HK-2 (cell line): ENCODE data around the gene MDGA2.
"Not testable (repeated sequence)": the region's sequence is repeated elsewhere in the genome, so short reads cannot be mapped to it uniquely, and the experiment has no call there.

Experiments used
- DNase-seq: peaks from one replicate; pipeline ENCODE4 v3.0.0-alpha.2; 2018; ENCODE audit not compliant: unreplicated experiment

Gene MDGA2

DNA sequence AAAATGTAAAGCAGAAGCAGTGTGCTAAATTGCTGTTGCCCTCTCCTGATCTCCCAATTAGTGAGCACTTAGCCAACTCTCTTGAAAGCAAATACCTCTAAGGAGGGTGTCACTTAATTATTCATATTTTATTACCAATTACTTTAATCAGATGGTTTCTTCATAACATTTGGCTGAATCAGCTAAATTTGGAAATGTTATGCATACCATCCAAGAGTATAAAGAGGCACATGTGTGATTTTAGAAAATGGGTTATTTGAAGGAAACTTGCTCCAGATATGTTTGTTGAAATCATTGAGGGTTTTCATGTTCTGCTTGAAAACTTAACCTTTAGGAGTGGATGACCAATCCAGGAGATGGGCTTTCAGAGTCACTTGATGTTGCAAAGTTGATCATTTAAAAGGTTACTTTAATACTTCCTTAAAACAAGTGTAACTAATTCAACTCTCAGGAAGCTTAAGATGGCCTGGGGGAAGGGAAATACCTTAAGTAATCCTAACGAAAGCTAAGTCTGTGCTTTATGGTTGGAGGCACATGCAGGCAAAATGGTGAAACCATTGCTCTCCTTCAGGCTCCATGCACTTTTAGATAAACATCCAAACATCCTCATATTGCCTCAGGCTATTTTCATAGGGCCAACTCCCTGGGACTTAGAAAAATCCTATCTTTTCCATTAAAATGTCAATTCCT, 434.5 kb downstream of the MDGA2 start:
- no peak for DNase-seq

GRCh38 chr14:47235619-47236018, 439.8 kb downstream of the MDGA2 start:
- no peak for DNase-seq

DNA sequence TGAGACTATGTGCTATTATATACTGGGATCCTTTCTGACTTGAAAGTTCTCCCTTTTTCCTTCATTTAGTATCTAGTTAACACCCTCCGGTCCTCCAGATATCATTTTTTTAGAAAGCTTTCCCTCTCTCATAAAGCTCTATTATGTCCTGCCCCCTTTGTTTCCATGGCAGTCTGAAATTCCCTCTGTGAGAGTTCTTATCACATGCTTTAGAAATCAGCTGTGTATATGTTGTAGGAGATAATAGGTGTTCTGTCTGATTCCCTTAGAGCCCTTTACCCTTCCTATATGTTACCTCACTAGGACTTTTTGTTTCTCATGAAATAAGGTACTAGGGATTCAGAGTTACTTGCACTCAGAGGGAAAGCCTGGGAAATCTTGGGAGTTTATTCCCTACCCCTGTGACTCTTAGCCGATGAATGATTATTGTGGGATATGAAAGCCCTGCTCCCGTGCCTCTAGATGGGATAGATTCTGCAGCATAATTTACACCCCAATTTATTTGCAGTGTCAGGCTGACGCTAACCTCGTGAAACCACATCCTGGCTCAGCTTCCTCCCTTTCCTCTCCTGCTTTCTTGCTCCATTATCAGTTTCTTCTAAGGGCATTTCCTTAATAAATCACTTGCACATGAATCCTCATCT, 448.4 kb downstream of the MDGA2 start:
- DNase-seq: no peak

DNA sequence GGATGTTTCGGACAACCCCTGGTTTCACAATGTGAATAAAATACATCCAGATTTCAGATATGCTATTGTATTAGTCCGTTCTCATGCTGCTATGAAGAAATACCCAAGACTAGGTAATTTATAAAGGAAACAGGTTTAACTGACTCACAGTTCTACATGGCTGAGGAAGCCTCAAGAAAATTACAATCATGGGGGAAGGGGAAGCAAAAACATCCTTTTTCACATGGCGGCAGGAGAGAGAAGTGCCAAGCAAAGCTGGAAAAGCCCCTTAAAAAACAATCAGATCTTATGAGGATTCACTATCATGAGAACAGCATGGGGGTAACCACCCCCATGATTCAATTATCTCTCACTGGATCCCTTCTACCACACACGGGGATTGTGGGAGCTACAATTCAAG, 451.7 kb downstream of the MDGA2 start:
- DNase-seq: no peak

DNA sequence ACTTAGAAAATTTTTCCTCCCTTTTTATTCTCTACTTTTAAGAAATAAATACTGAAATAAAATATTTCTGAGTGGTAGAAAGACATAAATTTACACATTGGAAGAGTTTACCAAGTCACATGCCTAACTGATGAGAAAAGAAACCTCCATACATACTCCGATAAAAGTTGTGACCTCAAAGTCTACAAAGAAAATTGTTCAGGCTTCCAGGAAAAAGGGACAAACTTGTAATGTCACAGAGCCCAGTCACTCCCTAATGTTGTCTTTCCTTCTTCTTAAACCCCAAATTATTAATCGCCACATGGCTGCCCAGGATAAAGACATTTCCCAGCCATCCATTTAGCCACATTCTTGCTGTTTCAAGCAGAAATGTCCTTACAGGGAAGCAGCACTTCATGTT, 455.3 kb downstream of the MDGA2 start:
- no peak for DNase-seq

- no peak for DNase-seq
Observed at GRCh38 chr14:47211263-47211662, 464.1 kb downstream of the MDGA2 start.

- DNase-seq: no peak
Observed at GRCh38 chr14:47210099-47210498, 465.3 kb downstream of the MDGA2 start.

- DNase-seq: no peak
Observed at GRCh38 chr14:47208434-47208833, 467.0 kb downstream of the MDGA2 start.

DNA sequence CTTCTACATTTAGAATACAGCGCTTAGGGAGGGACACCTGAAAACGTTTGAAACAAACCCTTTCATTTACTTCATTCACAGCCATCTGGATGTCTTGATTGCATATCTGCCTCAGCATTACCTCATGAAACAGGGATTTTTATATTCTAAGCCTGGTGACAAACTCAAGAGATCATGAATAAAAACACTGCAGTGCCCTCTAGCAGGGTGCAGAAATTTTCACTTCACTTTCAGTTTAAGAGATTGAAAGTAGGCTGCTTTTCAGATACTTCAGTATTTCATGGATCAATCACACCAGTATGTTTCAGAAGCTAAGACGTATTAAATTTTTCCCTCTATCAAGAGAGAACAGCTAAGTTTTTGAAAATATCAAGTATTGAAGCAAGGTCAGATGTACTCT, 467.8 kb downstream of the MDGA2 start:
- DNase-seq: no peak

GRCh38 chr14:47200740-47201139, 474.7 kb downstream of the MDGA2 start:
- no peak for DNase-seq

GRCh38 chr14:47195582-47195981, 479.8 kb downstream of the MDGA2 start:
- no peak for DNase-seq

DNA sequence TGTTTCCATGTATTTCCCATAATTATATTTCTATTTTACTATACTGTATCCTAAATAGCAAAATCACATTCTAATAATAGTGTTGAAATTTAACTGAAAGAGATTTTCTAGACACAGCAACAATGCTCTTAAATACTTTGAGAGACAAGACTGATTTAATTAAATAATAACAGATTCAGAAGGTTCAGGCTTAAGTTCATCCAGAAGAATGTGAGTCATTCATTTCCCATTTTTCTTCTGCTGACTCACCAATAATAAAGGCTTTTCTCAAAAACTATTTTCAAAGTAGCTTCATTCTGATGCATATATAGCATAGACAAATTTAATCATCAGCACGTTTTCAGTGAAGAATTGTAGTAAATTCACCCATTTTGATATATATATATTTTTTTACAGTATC, 481.4 kb downstream of the MDGA2 start:
- DNase-seq: no peak

DNA sequence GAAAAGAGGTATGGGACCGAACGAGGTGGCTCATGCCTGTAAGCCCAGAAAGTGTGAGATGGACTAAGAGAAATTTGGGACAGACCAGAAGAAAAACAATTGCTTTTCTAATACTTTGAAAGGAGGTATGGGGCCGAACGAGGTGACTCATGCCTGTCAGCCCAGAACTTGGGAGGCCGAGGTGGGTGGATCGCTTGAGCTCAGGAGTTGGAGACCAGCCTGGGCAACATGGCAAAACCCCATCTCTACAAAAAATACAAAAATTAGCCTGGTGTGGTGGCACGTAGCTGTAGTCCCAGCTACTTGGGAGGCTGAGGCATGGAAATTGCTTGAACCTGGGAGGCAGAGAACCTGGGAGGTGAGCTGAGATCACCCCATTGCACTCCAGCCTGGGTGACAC, 483.2 kb downstream of the MDGA2 start:
- DNase-seq: not testable (repeated sequence)

DNA sequence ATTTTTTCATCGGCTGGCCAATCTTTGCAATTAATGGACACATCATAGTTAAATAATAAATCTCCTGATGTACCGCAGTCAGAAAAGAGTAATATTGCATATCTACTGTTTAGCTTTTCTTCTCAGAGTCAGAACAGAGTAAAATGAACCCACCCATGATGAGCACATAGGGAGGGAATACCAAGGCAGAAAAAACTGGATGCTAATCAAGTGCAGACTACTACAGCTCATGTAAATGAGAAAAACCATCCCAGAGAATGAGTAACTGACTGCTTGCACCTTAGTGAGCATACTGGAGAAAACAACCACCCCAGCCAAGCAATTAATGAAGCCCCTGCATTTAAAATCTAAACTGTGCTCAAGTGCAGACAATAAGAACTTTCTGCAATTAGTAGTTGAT, 483.7 kb downstream of the MDGA2 start:
- DNase-seq: no peak

DNA sequence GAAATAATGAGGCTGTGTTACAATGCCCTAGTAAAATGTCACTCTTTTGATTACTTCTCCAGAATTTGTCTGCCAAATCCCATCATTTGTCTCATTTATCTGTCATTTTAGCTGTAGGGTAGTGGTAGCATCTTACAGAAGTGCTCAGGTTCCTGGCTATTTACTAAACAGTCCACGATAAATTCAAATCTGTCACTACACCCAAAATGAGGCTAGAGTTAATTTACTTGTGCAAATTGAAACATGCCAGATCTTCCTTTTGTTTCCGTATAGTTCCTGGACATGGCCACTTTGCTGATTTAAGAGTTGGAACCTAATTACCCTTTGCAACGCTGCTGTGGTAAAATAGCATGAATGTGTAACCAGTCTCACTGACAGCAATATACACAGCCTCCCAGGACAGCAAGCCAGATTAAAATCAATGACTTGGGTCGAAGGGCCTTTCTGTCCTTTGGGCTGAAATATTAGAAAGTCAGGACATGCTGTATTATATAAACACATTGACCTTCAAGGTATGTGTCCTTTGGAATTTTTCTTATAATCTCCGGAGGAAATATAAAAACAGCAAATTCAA, 485.4 kb downstream of the MDGA2 start:
- DNase-seq: no peak

DNA sequence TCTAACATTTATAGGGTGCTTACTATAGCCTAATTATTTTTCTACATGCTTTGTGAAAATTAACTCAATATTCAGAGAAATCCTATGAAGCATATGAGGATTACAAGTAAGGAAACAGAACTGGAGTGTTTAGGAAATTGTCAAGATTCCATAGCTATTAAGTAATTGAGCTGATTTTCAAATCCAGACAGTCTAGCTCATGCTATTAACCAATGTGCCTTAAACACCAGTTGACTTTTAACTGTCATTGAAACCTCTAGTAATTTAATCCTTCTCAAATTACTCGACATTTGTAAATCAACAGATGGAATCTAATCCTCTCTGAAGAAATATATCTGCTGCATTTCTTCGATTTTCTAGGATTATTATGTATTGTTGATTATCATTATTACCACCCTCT, 488.9 kb downstream of the MDGA2 start:
- DNase-seq: no peak

DNA sequence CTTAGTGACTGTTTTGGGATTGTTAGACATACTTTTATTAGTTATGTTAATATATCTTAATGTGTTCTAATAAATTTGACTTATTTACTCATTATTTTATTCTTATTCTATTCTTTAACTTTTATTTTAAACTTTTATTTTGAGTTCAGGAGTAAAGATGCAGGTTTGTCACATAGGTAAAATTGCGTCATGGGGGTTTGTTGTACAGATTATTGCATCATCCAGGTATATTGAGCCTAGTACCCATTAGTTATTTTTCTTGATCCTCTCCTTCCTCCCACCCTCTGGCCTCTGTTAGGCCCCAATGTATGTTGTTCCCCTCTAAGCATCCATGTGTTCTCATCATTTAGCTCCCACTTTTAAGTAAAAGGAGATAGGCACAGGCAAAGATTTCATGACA, 495.5 kb downstream of the MDGA2 start:
- no peak for DNase-seq

DNA sequence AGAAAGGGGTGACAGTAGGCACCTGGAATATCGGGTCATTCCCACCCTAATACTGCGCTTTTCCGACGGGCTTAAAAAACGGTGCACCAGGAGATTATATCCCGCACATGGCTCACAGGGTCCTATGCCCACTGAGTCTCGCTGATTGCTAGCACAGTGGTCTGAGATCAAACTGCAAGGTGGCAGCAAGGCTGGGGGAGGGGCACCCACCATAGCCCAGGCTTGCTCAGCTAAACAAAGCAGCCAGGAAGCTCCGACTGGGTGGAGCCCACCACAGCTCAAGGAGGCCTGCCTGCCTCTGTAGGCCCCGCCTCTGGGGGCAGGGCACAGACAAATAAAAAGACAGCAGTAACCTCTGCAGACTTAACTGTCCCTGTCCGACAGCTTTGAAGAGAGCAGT, 503.5 kb downstream of the MDGA2 start:
- not testable (repeated sequence) for DNase-seq

GRCh38 chr14:47167402-47167801, 508.0 kb downstream of the MDGA2 start:
- no peak for DNase-seq

GRCh38 chr14:47155395-47155794, 520.0 kb downstream of the MDGA2 start:
- no peak for DNase-seq

DNA sequence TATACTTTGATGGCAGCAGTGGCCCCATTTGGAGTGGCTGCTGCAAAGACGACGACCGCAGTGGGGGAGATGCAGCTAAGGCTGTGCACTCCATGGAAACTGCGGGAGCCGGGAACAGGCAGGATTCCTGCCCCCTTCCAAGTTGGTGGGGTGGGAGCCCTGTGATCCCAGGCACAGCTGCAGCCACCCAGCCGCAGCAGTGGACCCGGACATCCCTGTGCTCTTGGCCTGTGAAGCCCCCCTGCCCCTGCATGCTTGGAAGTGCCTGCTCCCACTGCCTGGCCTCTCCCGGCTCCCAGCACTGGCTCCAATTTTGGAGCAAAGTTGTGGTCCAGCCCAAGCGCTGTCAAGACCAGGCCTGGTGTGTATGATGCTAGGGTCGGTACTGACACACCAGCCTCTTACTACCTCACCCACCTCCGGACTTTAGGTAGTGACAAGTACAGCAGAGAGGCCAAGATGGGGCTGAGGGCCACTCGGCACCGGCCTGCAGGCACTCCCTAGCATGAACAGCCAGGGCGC, 521.1 kb downstream of the MDGA2 start:
- DNase-seq: no peak

DNA sequence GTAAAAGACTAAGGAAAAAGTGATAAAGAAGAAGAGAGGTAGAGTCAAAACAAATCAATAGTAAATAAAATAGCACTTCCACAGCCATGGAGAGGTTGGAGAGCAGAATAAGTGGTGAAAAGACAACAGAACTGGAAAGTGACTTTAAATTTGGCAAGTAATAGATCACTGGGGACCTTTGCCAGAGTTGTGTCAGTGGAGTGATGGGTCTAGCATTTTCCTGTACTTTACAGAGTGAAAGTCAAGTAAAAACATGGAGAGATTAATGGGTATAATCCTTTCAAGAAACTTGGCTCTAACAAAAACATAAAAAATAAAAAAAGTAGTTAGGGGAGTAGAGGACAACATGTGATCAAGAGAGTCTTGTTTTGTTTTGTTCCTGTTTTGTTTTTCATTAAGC, 521.7 kb downstream of the MDGA2 start:
- no peak for DNase-seq

DNA sequence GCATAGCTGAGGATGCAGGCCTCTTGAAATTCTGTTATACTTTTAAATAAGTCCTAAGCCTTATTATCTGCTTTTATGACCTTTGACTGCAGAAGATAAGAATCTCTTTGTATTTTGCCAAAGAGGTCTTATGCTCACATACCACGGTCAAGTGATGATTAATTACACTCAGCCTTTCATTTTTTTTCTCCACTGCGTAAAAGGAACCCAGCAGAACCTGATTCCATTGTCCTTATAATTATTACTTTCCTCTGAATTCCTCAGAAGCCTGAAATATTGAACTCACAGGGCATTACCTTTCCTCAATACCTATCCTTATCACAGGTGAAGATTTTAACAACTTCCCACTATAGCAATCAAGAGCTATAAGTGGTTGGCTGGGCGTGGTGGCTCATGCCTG, 525.1 kb downstream of the MDGA2 start:
- no peak for DNase-seq
